NCI-H774 (cell line): ENCODE measurements around the gene CABLES1.
"Not testable (repeated sequence)": the region's sequence is repeated elsewhere in the genome, so short reads cannot be mapped to it uniquely, and the experiment has no call there.

Experiments
- DNase-seq: peaks from one replicate; lab custom pipeline; 2025; lab: John Stamatoyannopoulos, UW

The CABLES1 gene

DNA sequence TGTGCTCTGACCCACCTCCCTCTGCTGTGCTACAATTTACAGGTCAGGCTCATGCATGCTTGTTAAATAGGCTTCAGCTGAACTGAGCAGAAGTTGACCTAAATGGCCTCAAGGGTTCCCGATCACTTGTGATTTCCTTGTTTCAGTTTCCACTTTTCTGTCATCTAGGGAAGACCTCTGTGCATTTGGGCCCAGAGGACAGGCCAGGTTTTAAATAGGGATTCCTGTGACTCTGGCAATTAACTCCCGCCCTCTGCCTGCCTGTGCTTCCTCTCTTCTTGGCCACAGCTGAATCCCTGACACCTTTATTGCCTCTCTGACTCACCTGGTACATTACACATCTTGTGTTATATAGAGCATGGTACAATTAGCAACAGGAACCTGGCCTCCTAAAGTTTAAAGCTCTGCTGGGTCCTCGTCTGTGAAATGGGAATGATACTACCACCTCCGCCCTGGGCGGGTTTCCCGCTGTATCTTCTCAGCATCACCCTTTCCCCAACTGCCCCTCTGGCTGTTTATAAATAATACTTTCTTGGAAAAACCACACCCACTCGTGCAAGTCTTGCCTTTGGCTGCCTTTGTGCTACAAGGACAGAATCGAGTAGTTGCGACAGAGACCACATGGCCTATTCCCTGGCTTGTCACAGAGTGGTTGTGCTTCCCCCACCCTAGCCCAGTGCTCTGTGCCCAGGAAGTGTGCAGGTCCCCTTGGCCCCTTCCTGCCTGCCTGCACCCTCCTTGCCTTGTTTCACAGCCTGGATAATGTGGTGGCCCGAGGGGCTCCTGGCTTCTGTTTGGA is 7.9 kb downstream of the CABLES1 start:
- DNase-seq: no peak

DNA sequence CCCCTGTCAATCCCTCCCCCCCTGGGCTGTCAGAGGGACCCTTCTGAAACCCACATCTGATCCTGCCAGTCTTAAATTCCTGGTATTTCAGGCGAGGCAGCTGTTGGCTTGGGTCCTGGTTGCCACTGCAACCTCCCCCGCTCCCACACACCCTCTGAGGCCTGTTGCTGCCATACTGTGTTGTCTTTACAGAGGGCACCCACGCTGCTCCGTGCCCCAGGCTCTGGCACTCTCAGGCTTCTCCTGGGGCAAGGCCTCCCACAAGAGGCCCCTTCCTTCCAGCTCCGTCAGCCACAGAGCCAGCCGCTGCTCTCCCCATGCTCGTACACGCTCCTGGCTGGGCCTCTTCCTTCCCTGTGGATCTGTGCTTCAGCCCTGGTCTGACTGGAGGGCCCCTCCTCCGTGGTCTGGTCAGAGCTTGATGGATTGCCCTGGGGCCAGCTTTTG is 8.6 kb downstream of the CABLES1 start:
- no peak for DNase-seq

DNA sequence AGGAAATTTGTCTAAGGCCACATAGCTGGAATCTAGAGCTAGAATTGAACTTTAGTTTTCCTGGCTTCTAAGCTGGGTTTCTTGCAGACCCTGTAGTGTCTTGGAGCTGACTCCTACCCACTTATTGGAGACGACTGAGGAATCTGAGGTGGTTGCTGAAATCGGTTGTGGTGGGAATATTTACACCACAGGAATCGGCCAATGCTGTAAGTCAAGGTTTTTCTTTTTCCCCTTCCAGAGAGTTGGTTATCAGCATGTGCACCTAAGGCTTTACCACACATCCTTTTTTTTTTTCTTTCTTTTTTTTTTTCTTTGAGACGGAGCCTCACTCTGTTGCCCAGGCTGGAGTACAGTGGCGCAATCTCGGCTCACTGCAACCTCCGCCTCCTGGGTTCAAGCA is 9.4 kb downstream of the CABLES1 start:
- DNase-seq: no peak

DNA sequence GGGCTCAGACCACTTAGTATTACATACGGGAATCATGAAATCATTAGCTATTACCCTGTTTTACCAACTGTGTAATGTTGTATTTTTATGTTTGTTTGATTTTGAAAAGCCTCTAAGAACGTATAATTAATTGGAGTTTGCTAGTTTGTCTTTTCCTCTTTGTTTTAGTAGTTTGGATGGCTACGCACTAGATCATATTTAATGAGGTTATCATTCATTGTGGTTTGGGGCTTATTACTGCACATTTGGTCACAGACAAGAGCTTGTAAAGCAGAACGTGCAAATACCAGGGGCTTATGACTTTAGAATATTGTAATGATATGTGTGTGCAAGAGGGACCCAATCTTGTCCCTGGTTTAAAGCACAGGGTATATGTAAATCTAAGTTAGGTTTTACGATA is 10.3 kb downstream of the CABLES1 start:
- DNase-seq: no peak

DNA sequence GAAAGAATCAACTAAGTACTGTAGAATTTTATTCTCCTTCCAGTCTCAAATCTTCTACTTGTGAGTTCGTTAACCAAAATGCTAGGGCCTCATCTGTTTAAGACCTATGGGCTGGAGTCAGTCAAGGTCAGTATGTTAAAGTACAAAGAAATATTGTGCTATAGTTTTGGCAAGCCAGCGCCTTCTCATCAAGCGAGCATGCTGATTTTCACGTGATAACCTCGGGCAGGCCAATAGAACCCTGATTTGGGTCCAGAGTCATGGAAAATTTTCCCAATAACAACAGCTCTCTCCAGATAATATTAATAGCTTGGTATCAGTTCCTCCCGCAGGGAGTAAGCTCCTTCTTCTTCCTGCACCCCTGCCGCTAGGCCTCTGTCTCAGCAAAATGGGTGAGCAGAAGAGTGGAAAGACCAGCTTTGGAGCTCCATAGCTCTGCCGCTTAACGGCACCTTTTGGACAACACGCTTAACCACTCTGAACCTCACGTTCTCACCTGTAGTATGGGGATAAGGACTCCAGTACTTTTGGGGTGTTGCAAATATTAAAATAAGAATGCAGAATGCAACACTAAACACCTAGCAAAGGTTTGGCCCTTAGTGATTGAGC is 11.7 kb downstream of the CABLES1 start:
- DNase-seq: no peak

DNA sequence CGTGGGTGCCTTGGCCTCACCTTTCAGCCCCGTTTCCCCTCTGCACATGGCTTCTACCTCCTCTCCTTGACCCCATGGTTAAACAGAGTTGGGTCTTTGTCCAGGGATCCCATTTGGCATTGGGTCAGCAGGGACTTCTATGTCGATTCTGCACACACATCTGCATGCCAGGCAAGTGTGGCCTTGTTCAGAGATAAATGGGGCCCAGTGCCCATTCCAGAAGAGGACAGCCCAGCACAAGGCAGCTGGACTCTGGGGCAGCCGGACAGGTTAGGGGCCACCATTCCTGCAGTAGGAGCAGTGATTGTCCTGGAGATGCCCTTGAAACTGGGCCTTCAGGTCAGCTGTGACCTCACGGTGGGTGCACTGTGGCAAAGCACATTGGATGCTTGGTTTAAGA is 13.1 kb downstream of the CABLES1 start:
- no peak for DNase-seq

DNA sequence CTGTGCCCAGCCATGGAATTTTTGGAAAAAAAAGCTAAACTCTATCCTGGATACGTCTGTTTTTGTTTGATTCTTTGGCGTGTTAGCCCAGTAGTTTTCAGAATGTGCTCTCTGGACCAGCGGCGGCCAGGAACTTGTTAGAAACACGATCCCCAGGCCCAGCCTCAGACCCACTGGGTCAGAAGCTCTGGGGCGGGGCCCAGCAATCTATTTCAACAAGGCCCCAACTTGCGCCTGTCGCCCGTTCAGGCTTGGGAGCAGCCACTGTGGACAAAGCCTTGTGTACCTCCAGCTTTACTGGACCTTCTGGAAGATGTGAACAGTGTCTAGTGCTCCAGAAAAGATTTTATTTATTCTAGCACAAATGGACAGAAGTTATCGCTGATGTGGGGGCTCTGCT is 14.3 kb downstream of the CABLES1 start:
- no peak for DNase-seq

DNA sequence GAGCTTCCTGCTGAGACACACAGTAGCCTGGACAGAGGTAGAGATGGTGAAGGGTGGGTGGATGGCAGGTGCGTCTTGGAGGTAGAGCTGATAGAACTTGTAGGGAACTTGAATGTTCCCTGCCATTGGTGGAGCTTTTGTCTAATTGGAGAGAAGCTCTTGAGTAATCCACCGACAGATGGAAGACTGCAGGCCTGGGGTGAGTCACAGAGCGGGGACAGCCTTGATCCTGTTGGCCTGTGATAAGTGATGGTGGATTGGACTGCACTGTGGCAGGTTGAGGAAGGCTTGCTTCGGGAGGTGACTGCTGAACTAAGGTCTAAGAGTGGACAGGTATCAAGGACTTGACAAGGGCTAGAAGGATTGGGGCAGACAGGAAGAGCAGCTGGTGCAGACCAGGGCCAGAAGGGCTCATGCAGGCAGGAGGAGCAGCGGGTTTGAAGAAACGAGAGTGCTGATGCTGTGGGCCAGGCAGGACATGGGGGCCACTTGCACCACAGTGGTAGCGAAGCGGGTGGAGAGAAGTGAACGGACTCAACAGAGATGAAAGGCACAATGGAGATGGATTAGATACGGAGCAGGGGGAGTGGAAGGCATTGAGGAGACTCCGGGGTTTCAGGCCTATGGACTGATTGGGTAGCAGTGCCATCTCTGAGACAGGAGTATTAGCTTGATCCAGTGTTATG is 16.3 kb downstream of the CABLES1 start:
- no peak for DNase-seq

DNA sequence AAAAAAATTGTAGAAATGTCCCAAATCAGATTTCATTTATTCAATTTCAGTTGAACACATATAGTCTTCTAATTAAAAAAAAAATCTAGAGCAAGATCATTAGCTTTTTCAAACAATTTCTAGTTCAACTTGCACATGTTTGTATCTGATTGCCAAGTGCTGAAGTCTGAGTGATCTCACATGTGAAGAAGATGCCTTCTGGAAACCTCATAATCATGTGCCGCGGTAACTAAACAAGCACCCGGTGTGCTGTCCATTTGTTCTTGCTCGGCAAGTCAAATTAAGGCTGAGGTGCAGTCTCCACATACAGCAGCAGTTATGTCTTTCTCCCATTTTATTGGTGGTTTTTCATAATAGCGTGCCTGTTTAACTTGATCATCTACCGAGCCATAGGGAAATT is 18.7 kb downstream of the CABLES1 start:
- DNase-seq: no peak

DNA sequence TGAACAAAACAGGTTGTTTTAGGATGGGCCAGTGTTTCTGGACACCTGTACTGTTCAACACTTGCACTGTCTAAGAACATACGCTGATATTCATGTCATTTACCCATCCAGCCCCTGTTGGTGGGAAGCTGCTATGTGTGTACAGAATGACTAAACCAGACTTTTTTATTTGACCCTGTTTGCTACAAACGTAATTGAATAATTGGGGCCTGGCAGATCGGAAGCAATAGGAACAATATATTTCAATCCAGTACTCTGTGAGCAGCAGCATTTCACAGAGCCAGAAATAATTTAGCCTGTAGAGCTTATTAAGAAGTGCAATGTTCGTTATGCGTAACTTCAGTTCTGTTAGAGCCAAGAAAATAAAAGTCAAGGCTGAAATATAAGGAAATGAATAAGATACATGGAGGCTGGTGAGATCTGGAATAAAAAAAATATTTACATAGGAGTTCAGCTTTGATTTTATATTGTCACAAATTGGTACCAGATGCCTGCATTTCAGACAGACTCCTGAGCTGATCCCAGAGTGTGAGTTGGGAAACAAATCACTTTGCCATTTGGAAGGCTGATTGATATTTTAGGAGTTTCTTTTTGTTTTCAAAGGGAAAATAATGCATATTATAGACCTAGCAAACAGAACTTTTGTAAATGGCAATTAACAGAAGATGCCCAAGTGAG is 19.7 kb downstream of the CABLES1 start:
- no peak for DNase-seq

DNA sequence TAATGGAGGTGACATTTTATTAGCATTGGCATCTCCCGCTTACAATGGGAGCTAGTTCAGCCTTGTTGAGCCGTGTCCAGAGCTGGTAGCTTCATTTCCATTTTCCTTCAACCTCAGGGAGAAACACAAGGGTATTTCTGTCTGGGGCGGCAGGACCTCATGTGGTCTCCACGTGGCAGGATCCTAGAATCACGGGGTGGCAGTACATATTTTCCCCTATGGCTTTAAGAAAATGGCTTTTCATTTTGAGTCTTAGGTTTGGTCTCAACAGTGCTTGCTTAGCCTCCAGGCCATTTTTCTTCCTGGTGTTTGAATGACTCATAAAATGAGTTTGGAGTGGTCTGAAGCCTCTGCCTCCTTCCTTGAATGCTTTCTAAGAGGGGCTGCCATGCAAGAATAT is 20.3 kb downstream of the CABLES1 start:
- no peak for DNase-seq

DNA sequence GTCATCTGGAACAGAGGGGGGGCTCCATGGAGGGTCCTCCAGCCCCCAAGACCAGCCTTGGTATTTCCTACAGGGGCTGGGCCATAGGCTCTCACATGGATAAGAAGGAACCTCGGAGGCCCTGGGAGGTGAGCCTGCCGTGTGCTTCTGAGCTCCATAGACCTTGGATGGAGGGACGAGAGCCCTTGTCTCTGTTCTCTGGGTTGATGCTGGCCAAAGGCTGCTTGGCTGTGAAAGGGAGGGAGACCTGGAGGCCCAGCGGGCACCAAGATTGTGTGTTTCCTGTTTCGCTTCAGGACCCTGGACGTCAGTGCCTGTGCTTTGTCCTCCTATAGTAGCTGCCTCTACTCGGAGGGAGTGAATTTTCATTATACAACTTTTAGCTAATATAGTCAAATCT is 20.8 kb downstream of the CABLES1 start:
- no peak for DNase-seq

DNA sequence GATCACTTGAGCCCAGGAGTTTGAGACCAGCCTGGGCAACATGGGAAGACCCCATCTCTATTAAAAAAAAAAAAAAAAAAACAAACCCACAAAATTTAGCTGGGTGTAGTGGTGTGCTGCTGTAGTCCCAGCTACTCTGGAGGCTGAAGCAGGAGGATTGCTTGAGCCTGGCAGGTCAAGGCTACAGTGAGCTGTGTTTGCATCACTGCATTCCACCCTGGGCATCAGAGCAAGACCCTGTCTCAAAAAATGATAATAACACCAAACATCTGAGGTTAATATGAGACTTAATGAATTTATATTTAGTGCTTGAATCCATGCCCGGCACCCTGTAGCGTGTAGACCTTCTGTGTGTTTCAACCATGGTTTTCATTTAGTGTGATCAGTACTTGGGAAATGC is 22.8 kb downstream of the CABLES1 start:
- no peak for DNase-seq

DNA sequence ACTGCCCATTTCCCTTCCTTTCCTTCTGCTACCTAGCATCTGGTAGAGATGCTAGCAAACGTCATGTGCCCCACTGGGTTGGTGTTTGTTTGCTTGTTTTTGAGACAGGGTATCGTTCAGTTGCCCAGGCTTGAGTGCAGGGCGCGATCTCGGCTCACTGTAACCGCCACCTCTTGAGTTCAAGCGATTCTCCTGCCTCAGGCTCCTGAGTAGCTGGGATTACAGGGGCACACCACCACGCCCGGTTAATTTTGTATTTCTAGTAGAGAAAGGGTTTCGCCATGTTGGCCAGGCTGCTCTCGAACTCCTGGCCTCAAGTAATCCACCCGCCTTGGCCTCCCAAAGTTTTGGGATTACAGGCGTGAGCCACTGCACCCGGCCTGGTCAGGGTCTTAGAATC is 23.6 kb downstream of the CABLES1 start:
- not testable (repeated sequence) for DNase-seq

DNA sequence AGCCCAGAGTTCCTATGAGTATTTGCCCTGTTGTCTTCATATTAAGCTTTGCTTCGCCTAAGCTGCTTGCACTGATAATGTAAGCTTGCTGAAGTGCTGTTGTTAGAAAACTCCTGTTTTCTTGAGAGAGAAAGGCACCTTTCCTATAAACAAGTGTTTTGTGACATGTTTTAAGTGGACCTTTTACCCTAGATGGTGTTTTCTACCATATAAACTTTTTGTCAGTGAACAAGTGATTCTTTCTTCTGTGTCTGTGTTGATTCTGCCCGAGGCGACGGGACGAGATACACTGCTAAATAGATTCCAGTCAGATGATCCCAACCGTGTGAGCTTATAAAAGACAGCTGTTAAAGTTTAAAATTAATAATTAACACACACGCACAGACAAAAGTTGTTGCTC is 24.1 kb downstream of the CABLES1 start:
- DNase-seq: no peak

DNA sequence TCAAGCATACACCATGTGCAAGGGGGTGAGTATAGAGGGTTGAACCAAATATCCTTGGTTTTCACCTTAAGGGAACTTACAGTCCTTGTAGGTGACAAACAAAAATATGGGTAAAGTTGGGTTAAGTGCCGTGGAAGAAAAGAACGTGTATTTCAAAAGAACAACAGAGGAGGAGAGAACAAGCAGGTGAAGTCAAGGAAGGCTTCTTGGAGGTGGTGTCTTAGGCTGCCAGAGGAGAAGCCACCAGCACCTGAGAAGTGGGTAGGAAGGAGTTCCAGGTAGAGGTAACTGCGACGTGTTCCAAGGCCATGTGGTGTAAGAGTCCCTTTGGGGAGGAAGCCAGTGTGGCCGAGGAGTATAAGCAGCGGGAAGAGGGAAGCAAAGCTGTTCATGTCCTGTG is 27.2 kb downstream of the CABLES1 start:
- no peak for DNase-seq

DNA sequence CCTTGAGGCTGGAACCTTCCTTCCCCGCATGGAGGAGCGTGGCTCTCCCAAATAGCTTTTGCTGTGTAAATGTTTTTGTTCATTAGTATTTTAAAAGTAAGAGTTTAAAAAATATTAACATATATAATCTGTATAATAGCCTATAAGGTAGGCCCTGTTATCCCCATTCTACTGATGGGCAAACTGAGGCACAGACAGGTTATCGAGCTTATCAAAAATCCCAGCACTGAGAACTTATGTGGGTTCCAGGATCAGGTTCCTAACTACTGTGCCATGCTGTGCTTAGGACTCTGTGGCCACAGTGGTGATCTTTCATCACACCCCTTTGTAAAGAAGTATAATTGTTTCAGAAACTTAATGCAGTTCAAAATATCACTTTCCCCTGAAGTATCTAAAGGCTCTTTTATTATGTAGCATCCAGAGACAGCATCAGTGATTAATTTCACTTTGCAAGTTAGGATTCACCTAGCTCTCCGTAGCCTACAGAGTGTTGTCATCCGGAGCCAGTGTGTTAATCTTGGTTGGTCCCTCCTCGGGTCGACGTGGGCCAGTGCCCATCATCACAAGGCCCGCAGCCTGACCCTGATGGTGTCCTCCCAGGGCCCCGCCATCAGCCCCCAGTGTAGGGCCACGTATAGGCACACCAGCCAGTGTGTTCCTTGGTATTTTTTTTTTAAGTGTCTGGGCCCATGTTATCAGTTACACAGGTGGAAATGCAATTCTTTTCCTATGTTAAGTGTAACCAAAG is 28.7 kb downstream of the CABLES1 start:
- DNase-seq: no peak

DNA sequence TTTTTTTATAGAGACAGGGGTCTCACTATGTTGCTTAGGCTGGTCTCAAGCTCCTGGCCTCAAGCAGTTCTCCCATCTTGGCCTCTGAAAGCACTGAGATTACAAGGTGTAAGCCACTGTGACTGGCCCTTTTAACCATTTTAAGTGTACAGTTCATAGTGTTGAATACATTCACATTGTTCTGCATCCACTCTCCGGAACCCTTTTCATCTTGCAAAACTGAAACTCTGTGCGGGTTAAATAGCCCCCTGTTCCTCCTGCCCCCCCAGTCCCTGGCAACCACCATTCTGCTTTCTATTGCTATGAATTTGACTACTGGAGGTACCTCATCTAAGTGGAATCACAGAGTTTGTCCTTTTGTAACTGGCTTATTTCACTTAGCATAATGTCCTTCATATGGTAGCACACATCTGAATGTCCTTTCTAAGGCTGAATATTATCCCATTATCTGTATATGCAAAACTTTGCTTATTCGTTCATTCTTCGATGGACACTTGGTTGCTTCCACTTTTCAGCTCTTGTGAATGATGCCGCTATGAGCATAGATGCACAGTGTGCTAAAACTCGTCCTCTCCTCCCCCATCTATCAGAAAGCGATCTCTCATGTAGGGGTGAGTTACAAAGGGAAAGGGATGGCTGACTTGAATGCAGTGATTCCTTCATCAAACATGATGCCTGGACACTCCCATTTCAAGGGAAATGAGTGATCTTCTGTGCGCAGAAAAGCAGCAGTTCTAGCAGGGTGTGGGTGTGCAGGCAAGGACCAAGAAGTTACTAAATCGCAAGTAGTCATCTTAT is 30.2 kb downstream of the CABLES1 start:
- no peak for DNase-seq

DNA sequence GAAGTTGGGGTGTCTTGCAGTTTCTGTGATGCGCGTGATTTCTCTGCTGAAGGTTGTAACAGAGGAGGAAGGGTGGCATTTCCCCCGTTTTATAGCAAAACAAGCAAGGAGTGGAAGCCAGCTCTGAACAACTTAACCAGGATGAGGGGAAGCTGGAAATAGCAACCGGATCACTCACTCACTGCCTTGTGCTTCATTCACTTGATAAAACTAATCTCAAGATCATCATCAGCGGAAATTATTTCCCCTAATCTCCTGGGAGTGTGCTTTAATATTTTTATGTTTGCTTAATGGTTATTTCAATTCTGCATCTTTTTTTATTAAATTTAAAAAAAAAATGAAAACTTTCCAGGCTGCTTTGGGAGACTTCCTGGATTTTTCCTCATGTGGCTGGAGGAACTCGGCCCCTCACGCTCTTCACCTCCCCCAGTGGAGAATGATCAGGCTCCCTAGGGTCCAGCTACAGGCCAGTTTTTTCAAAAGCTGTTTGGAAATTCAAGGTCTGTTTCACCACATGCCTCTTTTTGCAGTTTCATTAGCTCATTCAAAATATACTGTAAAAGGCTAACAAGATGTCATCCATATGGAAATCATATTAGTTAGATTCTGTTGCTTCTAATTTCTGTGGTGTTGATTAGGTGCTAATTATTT is 31.7 kb downstream of the CABLES1 start:
- no peak for DNase-seq

DNA sequence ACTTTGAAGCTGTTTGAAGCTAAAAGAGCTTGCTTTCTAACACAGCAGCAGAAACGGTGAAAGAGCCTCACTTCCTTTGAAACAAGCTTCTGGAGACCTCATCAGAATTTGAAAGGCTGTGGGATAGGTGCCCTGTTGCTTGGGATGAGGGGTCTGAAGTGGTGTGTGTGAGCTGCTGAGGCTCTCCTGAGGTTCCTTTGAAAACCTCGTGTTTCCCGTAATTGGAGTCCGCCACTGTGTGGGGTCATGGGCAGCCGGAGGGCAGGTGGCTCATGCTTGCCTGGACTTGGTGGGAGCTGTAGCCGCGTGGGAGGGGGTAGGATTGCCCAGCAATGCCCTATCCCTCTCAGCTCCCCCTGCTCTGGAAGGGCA is 34.4 kb downstream of the CABLES1 start:
- no peak for DNase-seq

DNA sequence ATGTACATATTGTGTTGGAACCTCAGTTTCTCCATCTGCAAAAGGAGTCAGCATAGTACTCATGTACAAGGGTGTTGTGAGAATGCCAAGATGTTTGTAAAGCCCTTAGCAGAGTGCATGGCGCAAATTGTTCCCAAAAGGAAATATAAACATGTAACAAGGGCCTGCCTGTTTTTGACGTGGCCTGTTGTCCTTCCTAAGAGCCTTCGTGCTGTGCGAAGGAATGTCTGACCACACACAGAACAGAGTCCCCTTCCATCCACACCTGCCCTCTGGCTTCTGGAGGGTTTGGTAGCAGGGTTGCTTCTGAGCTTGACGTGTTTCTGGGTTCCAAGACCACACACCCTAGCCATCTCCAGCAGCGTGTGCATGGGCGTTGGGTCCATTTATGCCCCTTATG is 34.9 kb downstream of the CABLES1 start:
- no peak for DNase-seq
